ENCODE data around the gene EPHB1.
A peak's percentile ranks its signal among the peaks of the same experiment; 100 is the strongest.
"Not testable (repeated sequence)": the region's sequence is repeated elsewhere in the genome, so short reads cannot be mapped to it uniquely, and the experiment has no call there.

Gene EPHB1

DNA sequence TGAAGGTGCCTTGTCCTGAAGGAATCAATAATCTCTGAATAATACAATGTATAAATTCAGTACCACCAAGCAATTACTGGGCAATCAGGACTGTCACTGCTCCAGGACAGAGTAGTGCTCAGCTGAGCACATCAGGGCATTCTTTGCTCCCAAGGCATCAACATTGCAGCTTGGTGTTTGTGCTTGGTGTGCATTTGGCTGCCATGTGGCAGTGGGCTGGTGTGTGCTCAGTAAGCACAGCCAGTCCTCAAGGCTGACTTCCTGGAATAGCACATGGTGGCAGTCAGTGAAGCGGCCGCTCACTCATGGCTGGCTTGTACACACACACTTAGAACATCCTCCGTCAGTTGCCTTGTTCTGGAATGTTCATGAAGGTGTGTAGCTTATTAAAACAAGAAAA lies 217.0 kb downstream of the EPHB1 start:
- no peak for DNase-seq

DNA sequence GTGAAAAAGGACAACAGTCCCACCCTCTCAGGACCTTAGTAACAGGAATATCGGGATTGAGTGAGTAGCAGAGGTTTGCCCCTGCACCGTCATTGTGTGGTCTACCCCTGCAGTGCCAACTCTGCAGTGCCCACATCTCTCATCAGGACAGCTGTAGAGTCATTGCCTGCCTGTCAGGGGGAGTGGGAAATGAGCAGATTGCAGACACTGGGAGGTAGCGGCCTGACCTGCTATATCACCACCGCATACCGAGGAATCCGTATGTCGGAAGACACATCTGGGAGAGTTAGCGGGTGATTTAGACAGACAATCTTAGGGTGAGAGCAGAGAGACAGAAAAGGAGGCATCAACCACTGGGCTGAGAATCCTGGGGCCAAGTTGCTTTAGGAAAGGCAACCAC lies 218.1 kb downstream of the EPHB1 start:
- DNase-seq, result no peak

DNA sequence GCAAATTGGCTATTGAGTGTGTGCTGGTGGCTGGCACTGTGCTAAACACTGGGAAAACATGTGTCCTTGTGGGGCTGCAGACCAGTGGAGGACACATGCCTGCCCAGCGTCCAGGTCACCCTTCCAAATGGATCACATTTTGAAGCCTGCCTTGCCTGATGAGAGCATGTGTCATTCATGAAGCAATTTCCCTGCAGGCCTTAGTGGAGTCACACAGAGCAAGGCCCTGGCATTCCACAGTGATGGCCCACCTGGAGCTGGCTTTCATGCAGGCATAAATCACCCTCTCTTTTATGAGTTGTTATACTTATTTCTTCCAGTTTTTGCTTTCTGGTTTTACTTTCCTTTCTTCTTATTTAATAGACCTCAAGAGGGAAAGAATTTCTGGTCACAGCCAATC lies 219.5 kb downstream of the EPHB1 start:
- no peak for DNase-seq

DNA sequence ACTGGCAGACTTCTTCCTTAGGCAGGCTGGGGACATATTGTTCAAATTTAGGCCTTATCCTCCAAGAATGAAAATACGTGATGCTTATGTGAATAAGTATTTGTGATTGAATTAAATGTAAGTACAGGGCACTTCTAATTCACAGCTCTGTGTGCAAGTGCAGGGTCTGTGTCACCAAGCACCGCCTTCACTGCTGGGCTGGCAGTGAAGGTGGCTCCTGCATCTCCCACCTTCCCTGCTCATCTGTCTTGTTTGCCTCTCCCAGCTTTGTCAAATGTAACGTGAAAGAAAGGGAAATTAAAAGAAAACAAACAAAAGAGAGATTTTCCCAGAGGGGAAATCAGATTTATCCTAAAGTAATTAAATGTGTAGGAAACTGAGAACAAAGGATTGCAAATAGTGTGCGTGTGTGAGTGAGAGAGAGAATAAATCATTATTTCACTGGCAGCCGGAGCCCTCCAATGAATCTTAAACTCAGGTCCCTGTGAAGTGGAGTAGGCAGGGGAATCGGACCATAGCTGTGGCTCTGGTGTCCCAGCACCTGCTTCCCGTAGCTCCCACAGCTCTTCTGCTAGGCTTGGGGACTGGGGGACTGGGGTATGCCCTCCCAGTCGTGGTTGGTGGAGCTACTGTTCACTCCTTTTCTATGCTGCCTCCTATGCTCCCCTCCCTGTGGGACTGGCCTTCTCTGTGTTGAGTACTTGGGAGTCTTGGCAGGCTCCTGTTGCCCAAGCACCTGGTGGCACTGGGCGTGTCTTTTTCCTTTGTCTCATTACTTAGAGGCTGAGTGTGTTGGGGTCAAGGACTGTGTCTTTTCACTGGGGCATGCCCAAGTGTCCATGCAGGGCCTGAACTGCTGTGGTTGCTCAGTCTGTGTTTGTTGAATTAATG lies 222.2 kb downstream of the EPHB1 start:
- DNase-seq, result no peak

DNA sequence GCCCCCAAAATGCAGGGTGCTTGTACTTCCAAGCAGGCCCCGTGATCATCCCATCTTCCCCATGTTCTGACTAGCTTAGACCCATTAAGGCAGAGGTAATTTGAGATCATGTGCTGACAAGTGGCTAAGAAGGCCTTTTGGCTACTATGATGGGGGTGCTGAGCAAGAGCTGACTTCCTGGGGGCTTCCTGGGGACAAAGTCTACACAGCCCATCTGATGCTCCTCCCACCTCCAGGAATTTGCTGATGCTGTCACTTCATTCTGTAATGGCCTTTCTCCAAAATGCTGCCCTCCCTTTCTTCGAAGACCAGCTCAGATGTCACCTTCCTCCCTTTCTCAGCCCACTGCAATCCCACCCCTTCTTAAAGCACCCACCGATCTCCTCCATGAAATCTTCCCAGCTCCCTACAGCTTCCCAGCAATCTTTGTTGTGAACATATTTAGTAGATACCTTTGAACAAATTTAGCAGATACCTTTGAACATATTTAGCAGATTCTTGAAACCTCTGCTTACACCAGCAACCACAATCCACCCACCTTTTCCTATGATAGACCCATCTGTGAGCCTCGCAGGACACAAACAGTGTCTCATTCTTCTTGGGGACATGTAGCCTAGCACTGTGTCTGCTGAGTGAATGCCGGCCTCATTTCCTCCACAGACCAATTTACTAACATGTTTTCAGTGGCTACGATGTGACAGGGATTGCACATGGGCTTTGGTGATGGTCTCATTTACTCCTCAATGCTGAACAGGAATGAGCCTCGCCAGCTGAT lies 223.3 kb downstream of the EPHB1 start:
- no peak for DNase-seq

DNA sequence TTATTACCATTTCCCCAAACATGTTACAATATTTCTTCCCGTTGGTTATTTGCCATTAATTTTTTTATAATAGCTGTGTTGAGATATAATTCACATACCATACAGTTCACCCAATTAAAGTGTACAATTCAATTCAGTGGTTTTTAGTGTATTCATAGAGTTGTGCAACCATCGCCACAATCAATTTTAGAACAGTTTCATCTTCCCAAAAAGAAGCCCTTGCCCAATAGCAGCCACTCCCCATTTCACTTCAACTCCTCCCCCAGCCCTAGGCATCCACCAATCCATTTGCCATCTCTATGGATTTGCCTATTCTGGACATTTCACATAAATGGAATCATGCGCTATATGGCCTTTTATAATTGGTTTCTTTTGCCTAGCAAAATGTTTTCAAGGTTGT lies 225.1 kb downstream of the EPHB1 start:
- peak in 1 of 4 experiments; percentile 17 for DNase-seq

DNA sequence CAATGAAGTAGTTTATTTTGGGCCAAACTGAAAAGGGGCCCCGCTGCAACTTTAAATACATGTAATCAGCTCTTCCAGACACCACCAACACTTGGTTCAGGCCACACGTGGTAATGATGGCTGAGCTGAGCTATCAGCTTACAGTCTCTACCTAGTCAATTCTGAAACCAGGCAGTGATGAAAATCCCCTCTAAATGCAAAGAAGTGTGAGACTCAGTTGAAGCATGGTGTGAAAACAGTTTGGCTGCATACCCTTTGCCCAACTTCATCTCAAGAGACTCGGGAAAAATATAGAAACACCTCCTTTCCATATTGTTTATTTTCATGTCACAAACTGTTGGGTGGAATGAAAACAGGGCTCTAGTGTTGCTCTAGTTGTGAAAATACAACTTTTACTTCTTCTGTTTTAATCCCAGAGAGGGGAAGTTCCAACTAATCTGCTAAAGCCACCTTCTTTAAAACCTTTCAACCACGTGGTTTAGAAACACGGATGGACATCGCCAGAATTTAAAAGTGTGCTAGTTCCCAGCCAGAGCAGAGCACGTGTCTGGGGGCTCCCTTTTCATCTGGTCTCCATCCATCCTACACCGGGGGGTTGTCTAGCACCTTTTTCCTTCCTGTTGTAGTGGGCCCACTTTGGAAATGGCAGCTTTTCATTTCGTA lies 229.1 kb downstream of the EPHB1 start:
- no peak for DNase-seq

DNA sequence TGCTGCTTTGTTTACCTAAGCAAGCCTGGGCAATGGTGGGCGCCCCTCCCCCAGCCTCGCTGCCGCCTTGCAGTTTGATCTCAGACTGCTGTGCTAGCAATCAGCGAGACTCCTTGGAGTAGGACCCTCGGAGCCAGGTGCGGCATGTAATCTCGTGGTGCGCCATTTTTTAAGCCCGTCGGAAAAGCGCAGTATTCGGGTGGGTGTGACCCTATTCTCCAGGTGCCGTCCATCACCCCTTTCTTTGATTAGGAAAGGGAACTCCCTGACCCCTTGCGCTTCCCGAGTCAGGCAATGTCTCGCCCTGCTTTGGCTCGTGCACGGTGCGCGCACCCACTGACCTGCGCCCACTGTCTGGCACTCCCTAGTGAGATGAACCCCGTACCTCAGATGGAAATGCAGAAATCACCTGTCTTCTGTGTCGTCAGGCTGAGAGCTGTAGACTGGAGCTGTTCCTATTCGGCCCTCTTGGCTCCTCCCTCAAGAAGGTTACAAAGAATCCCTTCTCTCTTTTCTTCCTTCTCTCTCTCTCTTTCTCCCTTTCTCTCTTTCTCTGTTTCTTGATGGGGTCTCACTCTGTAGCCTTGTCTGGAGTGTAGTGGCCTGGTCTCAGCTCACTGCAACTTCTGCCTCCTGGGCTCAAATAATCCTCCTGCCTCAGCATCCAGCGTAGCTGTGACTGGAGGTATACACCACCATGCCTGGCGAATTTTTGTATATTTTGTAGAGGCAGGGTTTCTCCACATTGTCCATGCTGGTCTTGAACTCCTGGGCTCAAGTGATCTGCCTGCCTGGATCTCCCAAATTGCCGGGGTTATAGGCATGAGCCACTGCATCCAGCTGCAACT lies 235.9 kb downstream of the EPHB1 start:
- not testable (repeated sequence) for DNase-seq

DNA sequence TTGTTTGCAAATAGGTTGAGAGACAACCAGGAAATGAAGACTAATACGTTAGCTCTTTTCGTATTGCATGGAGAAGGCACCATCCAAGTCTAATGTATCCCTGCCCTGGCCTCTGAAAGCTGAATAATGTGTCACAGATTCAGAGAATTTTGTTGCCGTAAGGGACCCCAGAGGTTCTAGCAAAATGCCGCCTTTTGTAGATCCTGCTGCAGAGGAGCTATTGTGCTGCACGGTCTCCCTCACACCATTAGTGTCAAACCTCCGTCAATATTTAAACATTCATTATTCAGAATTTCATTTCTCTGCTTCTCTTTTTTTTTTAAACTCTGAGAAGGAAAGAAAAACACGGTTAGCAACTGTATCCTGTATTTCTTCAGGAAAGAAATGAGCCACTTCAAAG lies 238.7 kb downstream of the EPHB1 start:
- DNase-seq, result no peak

DNA sequence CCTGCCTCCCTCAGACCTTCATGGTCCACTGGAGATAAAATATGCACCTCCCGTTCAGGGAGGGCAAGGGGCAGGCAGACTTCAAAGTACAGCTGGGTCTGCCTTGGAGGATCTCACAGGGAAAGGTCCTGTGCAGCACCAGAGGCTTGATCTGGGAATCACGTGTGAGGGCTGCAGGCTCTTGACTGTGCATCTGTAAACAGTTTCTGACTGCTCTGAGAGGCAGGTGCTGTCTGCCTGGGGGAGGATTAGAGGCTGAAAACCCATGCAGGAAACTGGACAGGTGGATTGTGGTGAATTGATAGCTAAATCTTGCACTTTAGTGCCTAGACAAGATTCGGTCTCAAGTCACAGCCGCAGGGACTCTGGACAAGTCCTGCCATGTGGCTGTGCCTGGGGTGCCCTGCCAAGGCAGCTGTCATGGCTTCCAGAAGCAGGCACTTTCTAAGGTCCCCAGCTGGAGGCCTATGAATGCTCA lies 239.3 kb downstream of the EPHB1 start:
- DNase-seq, result peak in 1 of 4 experiments; percentile 6

DNA sequence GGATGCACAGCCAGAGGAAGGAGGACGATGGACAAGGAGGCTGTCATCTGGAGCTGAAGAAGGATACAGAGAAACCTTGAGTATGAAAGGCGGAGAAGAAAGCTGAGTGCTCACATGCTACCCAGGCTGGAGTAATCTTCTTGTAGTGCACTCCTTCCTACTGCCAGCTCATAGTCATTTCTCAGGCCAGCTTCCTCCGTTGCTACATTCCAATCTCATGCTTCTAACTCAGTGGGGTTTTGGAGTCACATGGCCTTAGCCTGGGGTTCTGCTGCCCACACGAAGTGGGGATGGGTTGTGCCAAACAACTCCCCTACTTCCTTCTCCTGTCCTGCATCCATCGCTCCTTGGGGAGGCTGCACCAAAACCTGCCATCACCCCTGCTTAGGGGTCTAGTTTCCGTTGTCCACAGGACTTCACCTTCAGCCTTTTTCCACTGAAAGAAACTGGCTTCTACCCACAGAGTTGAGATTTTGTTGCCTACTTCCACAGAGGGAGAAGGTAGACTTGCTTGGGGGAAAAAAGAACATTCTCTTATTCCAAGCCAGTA lies 239.9 kb downstream of the EPHB1 start:
- peak; percentile 25 to 66 (median 64) for DNase-seq

DNA sequence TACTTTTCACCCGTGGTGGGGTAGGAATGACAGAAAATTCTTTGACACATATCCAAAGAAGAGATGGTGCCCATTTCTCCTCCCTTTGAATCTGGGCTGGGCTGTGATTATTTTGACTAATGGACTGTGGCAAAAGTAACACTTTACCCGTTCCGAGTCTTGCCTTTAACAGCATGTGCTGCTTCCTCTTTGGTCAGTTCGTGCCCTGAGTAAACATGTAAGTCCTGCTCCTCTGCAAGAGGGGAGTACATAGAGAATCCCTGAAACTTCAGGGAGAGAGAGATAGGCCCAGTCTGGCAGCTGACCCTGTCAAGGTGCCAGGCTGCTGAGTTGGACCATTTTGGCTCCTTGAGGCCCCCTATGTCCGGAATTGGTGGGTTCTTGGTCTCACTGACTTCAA lies 243.1 kb downstream of the EPHB1 start:
- DNase-seq, result no peak

DNA sequence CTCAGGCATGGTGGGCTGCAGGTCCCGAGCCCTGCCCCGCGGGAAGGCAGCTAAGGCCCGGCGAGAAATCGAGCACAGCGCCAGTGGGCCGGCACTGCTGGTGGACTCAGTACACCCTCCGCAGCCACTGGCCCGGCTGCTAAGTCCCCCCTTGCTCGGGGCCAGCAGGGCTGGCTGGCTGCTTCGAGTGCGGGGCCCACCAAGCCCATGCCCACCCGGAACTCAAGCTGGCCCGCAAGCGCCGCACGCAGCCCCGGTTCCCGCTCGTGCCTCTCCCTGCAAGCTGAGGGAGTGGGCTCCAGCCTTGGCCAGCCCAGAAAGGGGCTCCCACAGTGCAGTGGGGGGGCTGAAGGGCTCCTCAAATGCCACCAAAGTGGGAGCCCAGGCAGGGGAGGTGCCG lies 244.5 kb downstream of the EPHB1 start:
- not testable (repeated sequence) for DNase-seq

DNA sequence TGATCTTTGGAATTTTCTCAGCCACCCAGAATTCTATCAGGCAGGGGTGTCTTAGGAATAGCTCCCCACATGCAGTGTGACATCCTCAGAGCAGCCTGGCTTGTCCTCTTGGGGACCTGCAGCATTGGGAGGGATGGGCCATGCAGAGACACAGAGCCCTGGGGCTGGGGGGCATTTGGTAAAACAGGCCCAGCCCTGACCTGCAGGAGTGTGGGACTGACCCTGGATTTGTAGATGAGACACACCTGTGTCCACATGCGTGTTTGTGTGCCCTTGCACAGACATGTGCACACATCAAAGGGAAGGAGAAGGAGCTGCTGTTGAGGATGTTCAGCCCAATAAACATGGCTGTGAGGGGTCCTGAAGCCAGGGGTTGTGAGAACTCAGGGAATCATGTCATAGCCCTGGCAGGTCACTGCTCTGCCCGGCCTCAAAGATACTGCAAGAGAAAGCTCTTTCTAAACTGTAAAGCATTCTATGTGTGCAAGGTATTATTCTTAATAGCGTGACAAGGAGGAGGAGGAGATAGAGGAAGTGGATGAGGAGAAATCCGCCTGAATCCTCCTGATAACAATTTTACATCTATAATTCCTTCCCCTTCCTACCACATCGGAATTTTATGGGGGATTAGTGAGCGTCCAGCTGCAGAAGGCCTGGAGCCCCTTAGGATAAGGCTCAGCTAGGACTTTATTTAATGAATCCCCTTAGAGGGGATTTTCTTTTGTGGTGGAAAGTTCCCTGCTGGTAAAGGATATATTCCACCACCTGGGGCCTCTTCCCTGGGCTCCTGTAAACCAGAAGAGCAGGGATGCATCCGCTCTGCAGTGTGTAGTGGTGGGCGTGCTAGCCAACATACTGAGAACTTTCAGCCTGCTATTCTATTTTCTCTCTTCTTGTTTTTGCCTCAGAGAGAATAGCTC lies 245.5 kb downstream of the EPHB1 start:
- DNase-seq, result no peak

DNA sequence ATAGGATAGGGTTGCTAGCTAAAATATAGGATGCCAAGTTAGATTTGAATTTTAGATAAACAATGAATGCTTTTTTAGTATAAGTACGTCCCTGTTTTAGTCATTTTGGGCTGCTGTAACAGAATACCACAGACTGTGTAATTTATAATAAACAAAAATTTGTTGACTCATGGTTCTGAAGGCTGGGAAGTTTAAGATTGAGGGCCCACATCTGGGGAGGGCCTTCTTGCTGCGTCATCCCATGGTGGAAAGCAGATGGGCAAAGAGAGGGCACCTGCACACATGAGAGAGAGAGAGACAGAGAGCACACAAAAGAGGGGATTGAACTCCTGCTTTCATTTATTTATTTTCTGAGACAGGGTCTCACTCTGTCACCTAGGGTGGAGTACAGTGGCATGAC lies 246.5 kb downstream of the EPHB1 start:
- DNase-seq, result no peak

DNA sequence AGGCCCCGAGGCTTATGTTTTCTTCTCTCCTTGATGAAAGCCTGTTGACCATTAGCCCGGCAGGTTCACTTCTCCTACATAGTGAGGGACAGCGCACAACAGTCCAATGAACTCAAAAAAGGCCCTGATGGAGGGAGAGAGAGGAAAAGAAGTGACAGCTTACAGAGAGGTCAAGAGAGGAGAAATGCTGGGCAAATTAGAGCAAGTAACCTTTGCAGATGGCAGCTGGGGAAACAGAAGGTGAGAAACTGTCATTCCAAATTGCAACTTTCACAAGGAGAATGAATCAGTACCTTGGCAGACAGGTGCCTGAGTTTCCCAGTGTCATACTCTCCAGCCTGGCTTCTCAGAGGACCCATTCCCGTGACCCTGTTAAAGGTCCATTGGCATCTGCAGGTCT lies 252.0 kb downstream of the EPHB1 start:
- no peak for DNase-seq

DNA sequence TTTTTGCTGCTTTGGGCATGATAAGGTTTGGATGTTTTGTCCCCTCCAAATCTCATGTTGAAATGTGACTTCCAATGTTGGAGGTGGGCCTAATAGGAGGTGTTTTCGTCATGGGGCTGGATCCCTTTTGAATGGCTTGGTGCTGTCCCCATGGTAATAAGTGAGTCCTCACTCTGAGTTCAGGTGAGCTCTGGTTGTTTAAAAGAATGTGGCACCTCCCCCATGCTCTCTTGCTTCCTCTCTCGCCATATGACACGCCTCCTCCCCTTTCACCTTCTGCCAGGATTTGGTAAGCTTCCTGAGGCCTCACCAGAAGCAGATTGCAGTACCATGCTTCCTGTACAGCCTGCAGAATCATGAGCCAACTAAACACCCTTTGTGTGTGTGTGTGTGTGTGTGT lies 255.5 kb downstream of the EPHB1 start:
- DNase-seq, result no peak

DNA sequence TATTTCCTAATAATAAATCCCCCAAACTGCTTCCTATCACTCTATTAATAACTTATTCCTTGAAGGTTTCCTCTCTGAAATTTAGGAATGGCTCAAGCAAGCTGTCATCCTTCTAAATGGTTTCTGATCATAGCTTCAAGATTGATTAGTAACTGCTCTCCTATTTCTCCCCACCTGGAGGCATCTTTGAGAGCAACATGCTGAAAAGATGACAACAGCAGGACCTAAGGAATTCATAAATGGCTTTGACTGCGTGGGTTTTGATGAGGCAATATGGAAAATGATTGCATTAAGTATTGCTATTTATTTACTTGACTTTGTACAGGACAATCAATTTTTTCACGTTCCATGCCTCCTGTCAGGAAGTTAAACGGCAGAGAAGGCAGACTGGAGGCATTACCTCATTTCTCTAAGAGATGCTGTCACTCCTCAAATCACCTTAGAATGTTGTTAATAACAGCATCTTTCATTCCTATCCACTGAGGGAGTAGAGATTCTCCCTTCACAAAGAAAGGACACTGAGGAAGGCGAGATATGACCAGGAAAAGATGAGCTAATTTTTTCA lies 256.4 kb downstream of the EPHB1 start:
- no peak for DNase-seq

DNA sequence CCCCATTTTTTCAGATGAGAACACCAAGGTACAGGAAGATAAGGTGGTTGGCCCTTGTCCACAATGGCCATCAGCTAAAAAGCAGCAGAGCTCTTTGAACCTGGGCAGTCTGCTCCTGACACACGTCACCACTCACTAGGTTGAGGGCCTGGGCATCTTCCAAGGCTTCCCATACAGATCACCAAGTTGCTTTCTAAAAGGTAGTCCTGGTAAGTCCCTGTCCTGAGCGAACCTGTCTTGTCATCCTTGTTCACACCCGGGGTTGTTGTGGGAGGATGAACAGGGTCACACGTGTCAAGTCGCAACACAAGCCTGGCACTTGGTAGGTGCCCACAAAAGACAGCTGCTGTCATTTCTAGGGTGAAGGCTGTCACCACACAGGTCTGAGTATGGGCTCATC lies 260.4 kb downstream of the EPHB1 start:
- DNase-seq, result no peak

DNA sequence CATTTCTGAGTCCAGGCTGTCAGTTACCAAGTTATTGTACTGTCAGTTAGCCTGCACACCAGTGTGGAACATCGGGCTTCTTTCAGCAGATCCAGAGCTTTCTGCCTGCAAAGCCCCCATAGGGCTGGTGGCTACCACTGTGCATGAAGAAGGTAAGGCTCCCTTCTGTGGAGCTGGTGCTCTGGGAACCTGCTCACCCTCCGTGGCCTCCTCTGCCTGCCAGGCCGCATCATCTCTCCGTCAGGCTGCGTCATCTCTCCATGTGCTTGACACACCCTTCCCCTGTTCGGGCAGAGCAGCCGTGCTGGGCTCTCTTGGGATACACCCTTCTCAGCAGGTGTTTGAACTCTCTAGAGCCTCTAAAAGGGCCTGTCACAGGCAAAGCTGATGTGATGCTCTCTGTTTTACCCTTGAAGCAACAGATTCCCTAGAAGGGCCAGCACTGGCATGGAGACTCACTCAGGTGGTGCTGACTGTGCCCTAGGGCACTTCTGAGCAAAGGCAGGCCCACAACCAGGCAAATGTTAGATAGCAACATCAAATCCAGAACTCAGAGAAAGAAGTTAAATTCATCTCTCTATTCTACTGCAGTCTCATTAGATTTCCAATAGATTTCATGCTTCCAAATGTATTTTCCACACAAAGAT lies 261.1 kb downstream of the EPHB1 start:
- no peak for DNase-seq

All from suppressor macrophage (primary cell).